ENCODE data around the gene IVNS1ABP.

IVNS1ABP gene

DNA sequence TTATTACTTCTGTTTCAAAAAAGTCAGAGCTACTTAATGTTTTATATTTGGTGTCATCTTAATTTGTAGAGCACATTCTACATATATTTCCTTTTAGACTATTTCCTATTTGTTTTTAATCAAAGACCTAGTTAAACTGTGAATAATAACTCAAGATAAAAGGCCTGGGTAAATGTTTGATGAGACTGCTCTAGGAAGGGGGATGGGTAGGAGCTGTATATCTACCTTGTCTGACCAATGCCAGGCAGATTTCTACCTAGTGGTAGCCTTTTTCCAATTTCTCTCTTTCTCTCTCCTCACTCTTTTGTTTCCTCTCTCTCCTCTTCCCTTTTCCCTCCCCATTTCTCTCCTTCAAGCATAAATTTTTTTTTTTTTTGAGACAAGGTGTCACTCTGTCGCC lies 31.9 kb upstream of the IVNS1ABP start:
- Histone ChIP-seq H3K36me3 (ENCODE audit: insufficient read depth, low read length) (no peaks in the 10 kb centered on the region), H2AFZ (ENCODE audit: low read length, unreplicated experiment) (no peak overlapping the region), H3K4me3 (ENCODE audit: low read depth, low read length) (no peak overlapping the region), H3K79me2 (ENCODE audit: control insufficient read depth, insufficient read depth, low read length, unreplicated experiment) (no peaks in the 10 kb centered on the region), H3K27ac (ENCODE audit: low read depth, low read length) (no peak overlapping the region), H3K4me1 (ENCODE audit: control insufficient read depth, insufficient read depth, low read length, unreplicated experiment) (no peaks in the 10 kb centered on the region), H3K27me3 (ENCODE audit: insufficient read depth, low read length) (no peaks in the 10 kb centered on the region)

DNA sequence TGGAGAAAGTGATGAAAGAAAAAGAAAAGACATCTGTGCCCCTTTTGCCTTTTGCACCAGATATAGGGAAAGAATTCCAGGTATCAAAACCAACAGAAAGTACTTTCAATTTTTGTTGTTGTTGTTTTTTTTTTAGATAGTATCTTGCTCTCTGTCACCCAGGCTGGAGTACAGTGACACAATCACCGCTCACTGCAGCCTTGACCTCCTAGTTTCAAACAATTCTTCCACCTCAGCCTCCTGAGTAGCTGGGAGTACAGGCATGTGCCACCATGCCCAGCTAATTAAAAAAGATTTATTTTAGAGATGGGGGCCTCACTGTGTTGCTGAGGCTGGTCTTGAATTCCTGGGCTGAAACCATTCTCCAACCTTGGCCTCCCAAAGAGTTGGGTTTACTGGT lies 31.3 kb upstream of the IVNS1ABP start:
- no peaks in the 10 kb centered on the region for H3K79me2 ChIP-seq (ENCODE audit: control insufficient read depth, insufficient read depth, low read length, unreplicated experiment)
- no peaks in the 10 kb centered on the region for H3K27me3 ChIP-seq (ENCODE audit: insufficient read depth, low read length)
- no peaks in the 10 kb centered on the region for H3K36me3 ChIP-seq (ENCODE audit: insufficient read depth, low read length)
- H3K4me3 ChIP-seq (ENCODE audit: low read depth, low read length): no peak overlapping the region
- H2AFZ ChIP-seq (ENCODE audit: low read length, unreplicated experiment): no peak overlapping the region
- no peak overlapping the region for H3K27ac ChIP-seq (ENCODE audit: low read depth, low read length)
- H3K4me1 ChIP-seq (ENCODE audit: control insufficient read depth, insufficient read depth, low read length, unreplicated experiment): no peaks in the 10 kb centered on the region

DNA sequence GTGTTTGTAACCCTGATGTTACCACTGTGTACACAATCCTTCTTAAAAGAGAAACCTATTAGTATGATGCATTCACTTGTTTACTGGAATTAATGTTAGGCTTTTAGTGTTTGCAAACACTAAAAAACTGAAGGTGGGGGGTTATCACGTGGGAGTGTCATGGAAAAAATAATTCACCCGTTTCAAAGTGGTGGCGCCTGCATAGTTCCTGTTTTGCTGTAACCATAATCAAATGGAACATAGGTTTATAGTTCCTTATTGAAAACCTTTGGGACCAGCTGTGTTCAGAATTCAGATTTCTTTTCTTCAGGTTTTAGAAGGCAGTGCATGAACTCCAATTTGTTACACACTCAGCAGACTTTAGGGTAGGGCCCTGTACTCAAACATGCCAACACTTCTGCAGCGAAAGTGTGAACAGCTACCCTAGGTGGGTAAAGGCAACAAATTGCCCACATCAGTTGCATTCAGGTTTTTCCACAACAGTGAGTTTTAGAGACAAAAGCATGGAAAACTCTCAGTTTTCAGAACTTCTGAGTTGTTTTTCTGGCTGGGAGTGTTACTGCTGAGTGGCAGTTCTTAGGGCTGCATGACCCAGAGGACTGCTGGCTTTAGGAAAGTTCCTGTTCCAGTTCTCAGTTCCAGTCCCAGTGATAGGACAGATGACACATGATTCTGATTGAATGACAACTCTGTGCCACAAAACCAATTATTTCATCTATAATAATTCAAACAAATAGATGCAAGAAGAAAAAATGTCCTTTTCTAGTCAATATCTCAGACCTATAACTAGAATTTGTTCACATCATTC lies 29.1 kb upstream of the IVNS1ABP start:
- Histone ChIP-seq H3K27me3 (ENCODE audit: insufficient read depth, low read length) (no peaks in the 10 kb centered on the region), H2AFZ (ENCODE audit: low read length, unreplicated experiment) (no peak overlapping the region), H3K4me3 (ENCODE audit: low read depth, low read length) (no peak overlapping the region), H3K4me1 (ENCODE audit: control insufficient read depth, insufficient read depth, low read length, unreplicated experiment) (no peaks in the 10 kb centered on the region), H3K27ac (ENCODE audit: low read depth, low read length) (no peak overlapping the region), H3K36me3 (ENCODE audit: insufficient read depth, low read length) (no peaks in the 10 kb centered on the region), H3K79me2 (ENCODE audit: control insufficient read depth, insufficient read depth, low read length, unreplicated experiment) (no peaks in the 10 kb centered on the region)

DNA sequence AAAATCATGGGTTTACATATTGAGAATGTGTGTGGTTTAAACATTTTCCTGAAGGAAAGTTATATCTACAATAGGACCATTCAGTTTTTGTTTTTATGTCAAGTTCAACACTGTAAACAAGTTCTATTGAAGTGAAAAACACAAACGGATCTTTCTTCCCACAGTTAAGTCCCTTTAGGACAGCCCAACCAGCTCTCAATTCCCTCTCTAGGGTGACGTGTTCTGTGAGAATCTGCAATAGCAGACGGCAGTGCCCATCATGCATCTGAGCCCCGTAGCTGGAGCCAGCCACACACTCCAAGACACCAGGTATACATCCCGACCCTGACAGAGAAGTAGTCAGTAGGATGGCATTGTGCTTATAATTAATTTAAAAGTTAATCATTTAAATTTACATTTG lies 26.3 kb upstream of the IVNS1ABP start:
- H3K27me3 ChIP-seq (ENCODE audit: insufficient read depth, low read length): no peaks in the 10 kb centered on the region
- no peaks in the 10 kb centered on the region for H3K36me3 ChIP-seq (ENCODE audit: insufficient read depth, low read length)
- H3K79me2 ChIP-seq (ENCODE audit: control insufficient read depth, insufficient read depth, low read length, unreplicated experiment): no peaks in the 10 kb centered on the region
- H3K4me3 ChIP-seq (ENCODE audit: low read depth, low read length): no peak overlapping the region
- H3K27ac ChIP-seq (ENCODE audit: low read depth, low read length): no peak overlapping the region
- H2AFZ ChIP-seq (ENCODE audit: low read length, unreplicated experiment): no peak overlapping the region
- H3K4me1 ChIP-seq (ENCODE audit: control insufficient read depth, insufficient read depth, low read length, unreplicated experiment): no peaks in the 10 kb centered on the region

DNA sequence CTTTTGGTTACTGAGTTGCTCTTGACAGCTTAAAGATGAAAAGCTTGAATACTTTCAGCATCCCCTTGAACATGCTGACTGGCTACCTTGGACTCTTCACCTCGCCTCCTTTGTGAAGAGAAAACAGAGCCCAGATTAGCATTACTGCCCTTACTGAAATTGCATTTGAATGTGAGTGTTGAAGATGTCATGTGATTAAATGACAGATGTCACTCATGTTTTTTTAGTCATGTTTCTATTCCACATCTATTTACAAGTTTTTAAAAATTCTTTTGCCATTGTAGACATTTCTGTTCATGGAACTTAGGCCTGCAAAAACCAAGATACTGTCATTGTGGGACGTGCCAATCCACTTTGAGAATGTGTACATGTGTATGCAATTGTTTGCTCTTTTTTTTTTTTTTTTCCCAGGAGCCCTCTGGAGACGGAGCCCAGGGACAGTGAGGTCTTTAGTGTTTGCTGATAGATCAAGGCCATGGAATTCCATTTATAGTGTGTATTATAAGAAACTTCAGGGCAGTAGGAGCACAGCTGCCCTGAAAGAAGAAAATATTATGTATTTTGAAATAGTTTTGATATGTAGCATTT lies 25.7 kb upstream of the IVNS1ABP start:
- Histone ChIP-seq H3K4me1 (ENCODE audit: control insufficient read depth, insufficient read depth, low read length, unreplicated experiment) (no peaks in the 10 kb centered on the region), H3K27ac (ENCODE audit: low read depth, low read length) (no peak overlapping the region), H3K4me3 (ENCODE audit: low read depth, low read length) (no peak overlapping the region), H3K79me2 (ENCODE audit: control insufficient read depth, insufficient read depth, low read length, unreplicated experiment) (no peaks in the 10 kb centered on the region), H2AFZ (ENCODE audit: low read length, unreplicated experiment) (no peak overlapping the region), H3K36me3 (ENCODE audit: insufficient read depth, low read length) (no peaks in the 10 kb centered on the region), H3K27me3 (ENCODE audit: insufficient read depth, low read length) (no peaks in the 10 kb centered on the region)

DNA sequence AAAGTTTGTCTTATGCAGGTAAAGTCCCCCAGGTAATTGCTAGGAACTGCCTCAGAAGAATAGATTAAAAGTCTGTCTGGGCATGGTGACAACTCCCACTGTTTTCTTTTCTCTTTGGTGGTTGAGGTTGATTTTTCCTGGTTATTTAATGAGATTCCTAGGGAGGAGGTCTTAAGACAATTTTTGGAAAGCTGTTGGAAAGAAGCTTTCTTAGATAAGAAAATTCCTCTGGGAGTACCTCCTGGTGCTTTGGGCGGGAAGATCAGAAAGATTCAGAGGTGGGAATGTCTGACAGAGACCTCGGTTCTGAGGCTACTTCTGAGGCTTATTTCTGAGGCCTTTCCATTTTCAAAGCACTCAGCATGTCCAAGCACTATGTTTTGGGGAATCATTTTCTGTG lies 25.0 kb upstream of the IVNS1ABP start:
- Histone ChIP-seq H3K4me3 (ENCODE audit: low read depth, low read length) (no peak overlapping the region), H3K27me3 (ENCODE audit: insufficient read depth, low read length) (no peaks in the 10 kb centered on the region)

DNA sequence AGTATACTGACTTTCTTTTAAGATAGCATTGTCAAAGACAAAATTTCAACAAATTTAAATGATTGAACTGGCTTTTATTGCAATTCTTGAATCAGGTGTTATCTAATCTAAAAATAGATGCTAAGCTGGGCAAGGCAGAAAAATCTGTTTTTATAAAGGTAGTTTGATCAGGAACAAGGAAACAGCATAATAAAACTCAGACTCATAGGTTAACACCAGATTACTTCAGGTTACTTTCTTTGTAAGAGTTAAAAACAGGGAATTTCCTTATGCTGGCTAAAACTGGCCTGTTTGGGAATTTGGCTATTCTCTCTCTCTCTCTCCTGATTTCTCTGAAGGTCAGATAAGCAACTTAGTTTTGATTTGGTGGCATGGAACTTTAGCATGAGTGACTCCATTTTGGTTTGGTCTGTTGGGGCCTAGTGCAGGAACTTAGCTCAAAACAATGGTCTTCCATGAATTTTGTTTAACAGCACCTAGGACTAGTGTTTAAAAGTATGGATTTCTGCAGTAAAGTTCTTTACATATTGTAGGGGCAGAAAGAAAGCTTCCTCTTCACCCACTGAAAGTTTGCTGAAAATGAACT lies 24.2 kb upstream of the IVNS1ABP start:
- H3K4me3 ChIP-seq (ENCODE audit: low read depth, low read length): no peak overlapping the region
- H3K27me3 ChIP-seq (ENCODE audit: insufficient read depth, low read length): no peaks in the 10 kb centered on the region
- no peaks in the 10 kb centered on the region for H3K36me3 ChIP-seq (ENCODE audit: insufficient read depth, low read length)
- no peaks in the 10 kb centered on the region for H3K79me2 ChIP-seq (ENCODE audit: control insufficient read depth, insufficient read depth, low read length, unreplicated experiment)
- no peak overlapping the region for H3K27ac ChIP-seq (ENCODE audit: low read depth, low read length)
- no peak overlapping the region for H2AFZ ChIP-seq (ENCODE audit: low read length, unreplicated experiment)
- no peaks in the 10 kb centered on the region for H3K4me1 ChIP-seq (ENCODE audit: control insufficient read depth, insufficient read depth, low read length, unreplicated experiment)

More for the DNA sequence above, 25.0 kb upstream of the IVNS1ABP start:
- Histone ChIP-seq H3K27ac (ENCODE audit: low read depth, low read length) (no peak overlapping the region), H3K79me2 (ENCODE audit: control insufficient read depth, insufficient read depth, low read length, unreplicated experiment) (no peaks in the 10 kb centered on the region), H3K4me1 (ENCODE audit: control insufficient read depth, insufficient read depth, low read length, unreplicated experiment) (no peaks in the 10 kb centered on the region), H2AFZ (ENCODE audit: low read length, unreplicated experiment) (no peak overlapping the region), H3K36me3 (ENCODE audit: insufficient read depth, low read length) (no peaks in the 10 kb centered on the region)

DNA sequence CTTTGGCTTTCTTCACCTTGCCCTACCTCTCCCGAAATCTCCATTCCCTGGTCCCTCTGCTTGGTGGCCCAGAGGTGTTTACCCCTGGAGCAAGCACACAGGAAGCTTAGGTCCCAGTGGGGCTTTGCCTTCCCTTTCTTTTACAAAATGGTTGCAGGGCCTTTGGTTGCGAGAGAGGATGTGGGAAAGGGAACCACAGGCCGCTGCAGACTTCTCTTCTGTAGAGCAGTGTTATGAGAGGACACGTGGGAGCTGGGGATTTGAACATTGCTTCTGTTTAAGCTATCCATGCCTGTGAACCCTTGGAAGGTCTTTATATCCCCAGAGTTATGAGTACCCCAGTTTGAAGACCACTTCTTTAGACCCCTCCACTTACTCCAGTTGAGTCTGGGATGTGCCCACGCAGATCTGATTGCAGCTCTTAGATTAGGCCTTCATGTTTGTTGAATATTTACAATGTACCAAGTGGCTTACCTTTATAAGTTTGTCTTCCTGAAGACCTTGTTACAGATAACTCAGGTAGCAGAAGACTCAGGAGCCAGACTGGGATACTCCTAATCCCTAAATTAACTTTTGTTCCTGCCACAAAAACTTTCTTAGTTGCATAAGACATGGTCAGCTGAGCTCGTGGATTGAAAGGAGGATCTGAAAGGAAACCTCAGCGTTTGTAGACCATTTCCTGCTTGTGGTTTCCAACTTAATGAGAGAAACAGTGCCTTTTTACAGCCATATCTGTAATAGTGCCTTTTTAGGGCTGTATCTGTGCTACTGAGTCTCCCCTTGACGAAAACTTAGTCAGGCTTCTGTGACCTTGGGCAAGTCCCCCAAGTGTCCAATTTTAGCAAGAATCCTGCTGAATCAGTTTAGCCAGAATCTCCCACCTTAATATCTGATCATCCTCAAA lies 21.9 kb upstream of the IVNS1ABP start:
- Histone ChIP-seq H3K79me2 (ENCODE audit: control insufficient read depth, insufficient read depth, low read length, unreplicated experiment) (no peaks in the 10 kb centered on the region), H3K4me1 (ENCODE audit: control insufficient read depth, insufficient read depth, low read length, unreplicated experiment) (no peaks in the 10 kb centered on the region), H3K27me3 (ENCODE audit: insufficient read depth, low read length) (no peaks in the 10 kb centered on the region), H3K36me3 (ENCODE audit: insufficient read depth, low read length) (no peaks in the 10 kb centered on the region), H2AFZ (ENCODE audit: low read length, unreplicated experiment) (no peak overlapping the region), H3K27ac (ENCODE audit: low read depth, low read length) (no peak overlapping the region), H3K4me3 (ENCODE audit: low read depth, low read length) (no peak overlapping the region)

DNA sequence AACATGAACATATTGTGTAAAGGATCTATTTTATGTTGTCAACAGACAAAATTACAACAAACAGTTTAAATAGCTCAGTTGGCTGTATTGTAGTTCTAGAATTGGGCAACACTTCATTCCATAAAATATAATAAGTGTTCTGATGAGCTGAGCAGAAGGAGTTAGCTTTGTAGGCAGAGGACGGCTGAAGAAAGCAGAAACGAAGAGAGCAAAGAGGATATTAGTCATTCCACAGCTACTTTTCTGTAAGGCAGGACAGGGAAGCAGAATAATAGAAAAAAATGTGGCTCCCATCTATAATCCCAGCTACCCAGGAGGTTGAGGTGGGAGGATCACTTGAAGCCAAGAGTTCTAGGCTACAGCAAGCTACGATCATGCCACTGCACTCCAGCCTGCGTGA lies 20.2 kb upstream of the IVNS1ABP start:
- Histone ChIP-seq H3K27me3 (ENCODE audit: insufficient read depth, low read length) (no peaks in the 10 kb centered on the region), H3K4me1 (ENCODE audit: control insufficient read depth, insufficient read depth, low read length, unreplicated experiment) (no peaks in the 10 kb centered on the region), H3K36me3 (ENCODE audit: insufficient read depth, low read length) (no peaks in the 10 kb centered on the region), H3K27ac (ENCODE audit: low read depth, low read length) (no peak overlapping the region), H3K4me3 (ENCODE audit: low read depth, low read length) (no peak overlapping the region), H3K79me2 (ENCODE audit: control insufficient read depth, insufficient read depth, low read length, unreplicated experiment) (no peaks in the 10 kb centered on the region), H2AFZ (ENCODE audit: low read length, unreplicated experiment) (no peak overlapping the region)

DNA sequence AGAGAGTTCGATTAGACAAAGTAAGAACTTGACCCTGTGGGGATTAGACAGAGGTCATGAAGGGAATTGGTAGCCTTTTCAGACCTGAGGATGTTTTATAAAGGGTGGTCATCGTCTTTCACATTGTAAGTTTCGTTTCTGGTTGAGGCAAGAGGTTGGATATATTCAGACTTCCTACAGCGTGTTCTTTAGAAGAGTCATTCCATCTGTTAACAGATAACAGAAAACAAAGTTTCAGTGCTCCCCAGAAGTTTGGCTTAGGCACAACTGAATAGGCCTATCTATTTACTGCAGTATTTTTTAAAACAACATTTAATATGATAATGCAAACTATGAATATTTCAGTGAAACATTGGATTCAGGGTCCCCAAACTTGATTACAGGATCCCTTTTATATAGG lies 17.1 kb upstream of the IVNS1ABP start:
- H3K4me1 ChIP-seq (ENCODE audit: control insufficient read depth, insufficient read depth, low read length, unreplicated experiment): no peaks in the 10 kb centered on the region

More for the DNA sequence above, 17.1 kb upstream of the IVNS1ABP start:
- Histone ChIP-seq H2AFZ (ENCODE audit: low read length, unreplicated experiment) (no peak overlapping the region), H3K27me3 (ENCODE audit: insufficient read depth, low read length) (no peaks in the 10 kb centered on the region), H3K4me3 (ENCODE audit: low read depth, low read length) (peak overlapping the region; percentile 40; the same call in 1 of the 2 replicates), H3K36me3 (ENCODE audit: insufficient read depth, low read length) (no peaks in the 10 kb centered on the region), H3K79me2 (ENCODE audit: control insufficient read depth, insufficient read depth, low read length, unreplicated experiment) (no peaks in the 10 kb centered on the region), H3K27ac (ENCODE audit: low read depth, low read length) (no peak overlapping the region)

Measured in ACC112 (cell line).